Measurements from ENCODE around the gene C19orf53.

Gene C19orf53

DNA sequence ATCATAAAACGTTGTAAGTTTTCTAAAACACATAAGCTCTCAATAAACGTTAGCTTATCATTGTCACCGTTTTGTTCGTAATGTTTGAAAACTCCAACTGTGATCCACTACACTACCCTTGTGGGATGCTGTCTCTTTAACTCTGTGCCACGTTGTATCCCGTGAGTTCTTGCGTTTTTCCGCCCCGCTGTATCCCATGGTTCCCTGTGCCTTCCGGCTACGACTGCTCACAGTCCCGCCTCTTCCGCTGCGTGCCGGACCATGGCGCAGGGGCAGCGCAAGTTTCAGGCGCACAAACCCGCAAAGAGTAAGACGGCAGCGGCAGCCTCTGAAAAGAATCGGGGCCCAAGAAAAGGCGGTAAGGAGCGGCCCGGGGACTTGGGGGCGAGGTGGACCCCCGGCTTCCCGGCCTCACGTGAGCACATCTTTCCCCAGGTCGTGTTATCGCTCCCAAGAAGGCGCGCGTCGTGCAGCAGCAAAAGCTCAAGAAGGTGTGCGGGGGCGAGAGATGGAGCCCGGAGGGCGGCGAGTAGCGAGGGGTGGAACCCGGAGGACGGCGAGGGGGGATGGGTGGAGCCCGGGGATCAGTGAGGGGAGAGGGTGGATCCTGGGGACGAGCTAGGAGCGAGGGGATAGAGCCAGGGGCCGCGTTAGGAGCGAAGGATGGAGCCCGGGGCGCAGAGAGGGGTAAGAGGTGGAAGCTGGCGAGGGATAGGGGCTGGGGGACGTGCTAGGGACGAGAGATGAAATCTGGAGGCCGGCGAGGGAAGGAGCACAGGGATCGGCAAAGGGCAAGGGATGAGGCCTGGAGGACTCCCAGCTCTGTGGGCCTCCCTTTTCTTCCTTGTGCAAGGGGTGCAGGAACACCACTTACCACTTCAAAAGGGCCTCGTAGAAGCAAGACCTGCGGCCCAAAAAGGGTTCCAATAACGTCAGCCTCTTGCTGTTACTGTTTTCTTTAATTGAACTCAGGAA is at the start of gene C19orf53:
C19orf53 (plus strand) TSS at position 240 of the 975 bp plus-strand sequence; CDS start at position 262, 22 bp downstream.
- no peaks in the 10 kb centered on the region for H3K9me3 Mint-ChIP-seq
- peaks cover 19% of the 10 kb centered on the region for H3K36me3 Mint-ChIP-seq (ENCODE audit: low read depth)
- peaks cover 19% of the 10 kb centered on the region for H3K4me1 Mint-ChIP-seq (ENCODE audit: low read depth)
- H3K4me3 Mint-ChIP-seq: peak within 1 kb of the TSS; percentile 98
- no peaks in the 10 kb centered on the region for H3K27me3 Mint-ChIP-seq (ENCODE audit: low read depth)
- peak within 1 kb of the TSS; percentile 91 for H3K27ac Mint-ChIP-seq

- Mint-ChIP-seq H3K27ac (no peak overlapping the region), H3K4me3 (no peak overlapping the region), H3K36me3 (ENCODE audit: low read depth) (no peaks in the 10 kb centered on the region), H3K9me3 (no peaks in the 10 kb centered on the region), H3K4me1 (ENCODE audit: low read depth) (peaks cover 3% of the 10 kb centered on the region), H3K27me3 (ENCODE audit: low read depth) (no peaks in the 10 kb centered on the region)
These were observed 47.9 kb upstream of the C19orf53 start for GRCh38 chr19:13726323-13726722.

- Mint-ChIP-seq H3K4me3 (no peak overlapping the region), H3K36me3 (ENCODE audit: low read depth) (no peaks in the 10 kb centered on the region), H3K9me3 (no peaks in the 10 kb centered on the region)
These were observed 46.5 kb upstream of the C19orf53 start for GRCh38 chr19:13727798-13728197.

DNA sequence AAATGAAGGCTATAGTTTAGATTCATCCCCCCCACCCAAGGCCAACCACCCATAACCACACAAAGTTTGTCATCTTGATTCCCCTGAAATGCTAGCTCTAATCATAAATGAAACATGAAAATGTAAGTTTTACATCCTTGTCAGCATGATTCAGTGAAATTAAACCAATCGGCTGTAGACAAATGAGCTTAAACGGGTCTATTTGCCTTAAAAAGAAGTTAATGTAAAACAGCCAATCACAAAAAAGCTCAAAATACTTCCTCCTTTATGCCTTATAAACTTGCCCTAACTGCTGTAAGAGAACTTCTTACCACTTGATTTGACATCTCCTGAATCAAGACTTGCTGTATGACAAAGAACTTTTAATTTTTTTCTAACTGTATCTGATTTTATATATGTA is 44.4 kb upstream of the C19orf53 start:
- Mint-ChIP-seq H3K4me3 (no peak overlapping the region), H3K36me3 (ENCODE audit: low read depth) (no peaks in the 10 kb centered on the region), H3K4me1 (ENCODE audit: low read depth) (peaks cover 6% of the 10 kb centered on the region), H3K27ac (peak overlapping the region; percentile 59), H3K27me3 (ENCODE audit: low read depth) (no peaks in the 10 kb centered on the region), H3K9me3 (no peaks in the 10 kb centered on the region)

More at GRCh38 chr19:13727798-13728197, 46.5 kb upstream of the C19orf53 start:
- no peak overlapping the region for H3K27ac Mint-ChIP-seq
- no peaks in the 10 kb centered on the region for H3K27me3 Mint-ChIP-seq (ENCODE audit: low read depth)
- H3K4me1 Mint-ChIP-seq (ENCODE audit: low read depth): peaks cover 6% of the 10 kb centered on the region

DNA sequence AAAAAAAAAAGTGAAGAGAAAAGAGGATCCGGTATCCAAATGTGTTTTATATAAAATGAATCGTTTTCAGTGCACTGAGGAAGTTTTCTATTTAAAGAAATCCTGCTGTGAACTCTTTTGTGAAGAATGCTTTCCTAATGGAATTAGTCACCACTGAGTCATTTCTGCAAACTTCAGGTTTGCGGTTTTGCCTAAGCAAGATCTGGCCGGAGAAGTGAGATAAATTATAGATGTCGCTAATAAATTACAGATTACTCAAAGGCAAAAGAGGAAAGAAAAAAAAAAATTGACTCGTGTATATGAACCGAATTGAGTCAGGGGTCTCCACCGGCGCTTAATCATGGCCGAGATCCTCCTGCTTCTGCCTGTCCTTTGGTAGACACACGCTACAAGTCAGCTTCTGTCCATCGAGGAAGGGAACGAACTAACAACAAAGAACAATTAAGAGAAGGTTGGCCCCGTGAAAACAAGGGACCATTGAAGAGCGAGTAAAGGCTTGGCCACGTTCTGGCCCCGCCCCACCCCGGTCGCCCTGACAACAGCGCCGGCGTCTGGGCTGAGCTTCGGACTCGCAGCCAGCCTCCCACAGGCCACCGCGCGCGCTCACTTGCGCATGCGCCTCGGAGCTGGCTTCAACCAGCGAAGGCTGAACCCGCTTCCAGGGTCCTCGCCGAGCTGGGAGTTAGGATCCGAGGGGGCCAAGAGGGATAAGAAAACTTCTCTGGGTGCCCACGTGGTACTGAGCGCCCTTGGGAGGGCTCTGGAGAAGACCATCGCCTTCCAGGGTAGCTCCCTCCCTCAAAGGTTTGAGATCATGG is 42.9 kb upstream of the C19orf53 start:
- Mint-ChIP-seq H3K4me3 (peak overlapping the region; percentile 87), H3K27me3 (ENCODE audit: low read depth) (no peaks in the 10 kb centered on the region), H3K4me1 (ENCODE audit: low read depth) (peaks cover 6% of the 10 kb centered on the region), H3K9me3 (no peaks in the 10 kb centered on the region), H3K27ac (peak overlapping the region; percentile 89), H3K36me3 (ENCODE audit: low read depth) (no peaks in the 10 kb centered on the region)

DNA sequence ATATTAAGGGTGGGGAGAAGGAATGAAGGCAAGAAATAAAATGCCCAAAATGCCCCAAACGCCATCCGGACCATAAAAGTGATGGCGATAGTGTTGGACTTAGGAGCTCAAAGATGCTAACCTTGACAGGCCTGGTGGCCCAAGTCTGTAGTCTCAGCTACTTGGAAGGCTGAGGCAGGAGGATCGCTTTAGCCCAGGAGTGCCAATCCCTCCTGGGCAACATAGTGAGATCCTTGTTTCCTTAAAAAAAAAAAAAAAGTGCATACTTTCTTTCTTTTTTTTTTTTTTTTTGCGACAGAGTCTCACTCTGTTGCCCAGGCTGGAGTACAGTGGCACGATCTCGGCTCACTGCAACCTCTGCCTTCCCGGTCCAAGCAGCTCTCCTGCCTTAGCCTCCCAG is 41.9 kb upstream of the C19orf53 start:
- Mint-ChIP-seq H3K36me3 (ENCODE audit: low read depth) (no peaks in the 10 kb centered on the region), H3K27me3 (ENCODE audit: low read depth) (no peaks in the 10 kb centered on the region), H3K4me1 (ENCODE audit: low read depth) (peaks cover 6% of the 10 kb centered on the region), H3K27ac (no peak overlapping the region), H3K9me3 (no peaks in the 10 kb centered on the region), H3K4me3 (peak overlapping the region; percentile 87)

DNA sequence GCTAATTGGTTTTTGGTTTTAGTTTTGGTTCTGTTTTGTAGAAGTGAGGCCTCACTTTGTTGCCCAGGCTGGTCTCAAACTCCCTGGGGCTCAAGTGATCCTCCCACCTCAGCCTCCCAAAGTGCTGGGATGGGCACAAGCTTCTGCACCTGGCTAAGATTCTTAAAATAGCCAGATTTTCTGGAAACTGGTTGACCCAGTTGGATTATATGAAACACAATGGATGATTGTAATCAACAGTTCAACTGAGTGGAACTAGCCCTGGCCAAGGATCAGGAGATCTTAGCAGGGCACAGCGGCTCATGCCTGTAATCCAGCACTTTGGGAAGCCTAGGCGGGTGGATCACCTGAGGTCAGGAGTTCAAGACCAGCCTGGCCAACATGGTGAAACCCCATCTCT is 39.5 kb upstream of the C19orf53 start:
- Mint-ChIP-seq H3K36me3 (ENCODE audit: low read depth) (no peaks in the 10 kb centered on the region), H3K4me1 (ENCODE audit: low read depth) (peaks cover 6% of the 10 kb centered on the region), H3K4me3 (no peak overlapping the region), H3K9me3 (no peaks in the 10 kb centered on the region), H3K27ac (no peak overlapping the region), H3K27me3 (ENCODE audit: low read depth) (no peaks in the 10 kb centered on the region)

DNA sequence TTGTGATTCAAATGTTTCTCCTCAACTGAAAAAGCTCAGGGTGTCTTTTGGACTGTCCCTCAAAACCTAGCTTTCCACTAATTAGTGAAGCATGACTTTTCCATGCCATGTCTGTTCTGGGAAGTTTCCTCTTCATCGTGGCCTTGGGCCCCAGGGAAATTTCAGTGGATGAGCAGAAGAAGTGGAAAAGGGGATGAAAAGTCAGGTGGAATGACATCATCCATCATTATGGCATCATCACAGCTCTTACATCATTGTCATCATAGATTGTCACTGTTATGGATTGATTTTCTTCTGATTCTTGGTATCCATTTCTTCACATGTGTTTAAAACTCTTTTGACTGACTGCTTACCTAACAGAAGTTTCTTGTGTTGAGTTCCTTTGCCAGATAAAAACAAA is 36.2 kb upstream of the C19orf53 start:
- Mint-ChIP-seq H3K27ac (no peak overlapping the region), H3K36me3 (ENCODE audit: low read depth) (no peaks in the 10 kb centered on the region), H3K4me1 (ENCODE audit: low read depth) (no peaks in the 10 kb centered on the region), H3K9me3 (no peaks in the 10 kb centered on the region), H3K4me3 (no peak overlapping the region), H3K27me3 (ENCODE audit: low read depth) (no peaks in the 10 kb centered on the region)

GRCh38 chr19:13741893-13742292 is 32.4 kb upstream of the C19orf53 start:
- H3K36me3 Mint-ChIP-seq (ENCODE audit: low read depth): no peaks in the 10 kb centered on the region
- H3K27me3 Mint-ChIP-seq (ENCODE audit: low read depth): no peaks in the 10 kb centered on the region
- no peaks in the 10 kb centered on the region for H3K4me1 Mint-ChIP-seq (ENCODE audit: low read depth)
- no peak overlapping the region for H3K4me3 Mint-ChIP-seq
- peaks cover 2% of the 10 kb centered on the region for H3K9me3 Mint-ChIP-seq
- H3K27ac Mint-ChIP-seq: no peak overlapping the region

- Mint-ChIP-seq H3K27me3 (ENCODE audit: low read depth) (no peaks in the 10 kb centered on the region), H3K9me3 (peaks cover 7% of the 10 kb centered on the region), H3K4me3 (no peak overlapping the region)
These were observed 31.5 kb upstream of the C19orf53 start for GRCh38 chr19:13742756-13743155.

DNA sequence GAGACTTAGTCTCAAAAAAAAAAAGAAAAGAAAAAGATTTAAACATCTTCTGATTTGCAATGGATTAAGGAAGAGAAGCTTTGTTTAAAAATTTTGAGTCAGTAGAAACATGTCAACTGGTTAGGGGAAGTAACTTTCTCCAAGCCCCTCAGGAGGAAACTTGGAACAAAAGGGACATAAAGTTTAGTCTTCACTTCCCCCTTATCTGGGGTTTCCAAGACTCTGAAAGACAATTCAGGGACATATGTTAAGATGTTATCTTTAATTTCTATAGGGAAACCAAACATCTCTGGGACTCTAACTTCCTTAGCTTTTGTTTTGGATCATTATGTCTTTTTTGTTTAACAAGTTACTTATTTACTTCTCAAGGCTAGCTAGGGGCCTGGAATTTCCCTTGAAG is 30.1 kb upstream of the C19orf53 start:
- H3K9me3 Mint-ChIP-seq: peaks cover 7% of the 10 kb centered on the region
- H3K27me3 Mint-ChIP-seq (ENCODE audit: low read depth): no peaks in the 10 kb centered on the region
- H3K4me3 Mint-ChIP-seq: no peak overlapping the region
- peaks cover 8% of the 10 kb centered on the region for H3K4me1 Mint-ChIP-seq (ENCODE audit: low read depth)
- H3K36me3 Mint-ChIP-seq (ENCODE audit: low read depth): peaks cover 2% of the 10 kb centered on the region
- H3K27ac Mint-ChIP-seq: no peak overlapping the region

More at GRCh38 chr19:13742756-13743155, 31.5 kb upstream of the C19orf53 start:
- Mint-ChIP-seq H3K4me1 (ENCODE audit: low read depth) (peaks cover 3% of the 10 kb centered on the region), H3K27ac (no peak overlapping the region), H3K36me3 (ENCODE audit: low read depth) (no peaks in the 10 kb centered on the region)

DNA sequence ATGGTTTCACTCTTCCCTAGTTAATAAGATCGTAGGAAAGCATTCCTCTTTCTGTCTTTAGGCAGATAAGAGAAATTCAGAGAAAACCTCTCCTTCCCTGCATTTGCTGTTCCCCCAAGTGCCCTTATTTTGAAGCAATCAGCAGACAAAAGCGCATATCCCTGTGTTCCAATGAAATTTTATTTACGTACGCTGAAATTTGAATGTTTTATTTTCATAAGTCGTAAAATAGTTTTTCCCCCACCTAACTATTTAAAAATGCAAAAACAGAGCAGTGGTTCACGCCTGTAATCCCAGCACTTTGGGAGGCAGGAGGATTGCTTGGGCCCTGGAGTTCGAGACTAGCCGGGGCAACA is 27.2 kb upstream of the C19orf53 start:
- Mint-ChIP-seq H3K4me1 (ENCODE audit: low read depth) (peaks cover 14% of the 10 kb centered on the region), H3K9me3 (peaks cover 7% of the 10 kb centered on the region), H3K27ac (peak overlapping the region; percentile 36), H3K4me3 (peak overlapping the region; percentile 87), H3K27me3 (ENCODE audit: low read depth) (no peaks in the 10 kb centered on the region), H3K36me3 (ENCODE audit: low read depth) (peaks cover 2% of the 10 kb centered on the region)

DNA sequence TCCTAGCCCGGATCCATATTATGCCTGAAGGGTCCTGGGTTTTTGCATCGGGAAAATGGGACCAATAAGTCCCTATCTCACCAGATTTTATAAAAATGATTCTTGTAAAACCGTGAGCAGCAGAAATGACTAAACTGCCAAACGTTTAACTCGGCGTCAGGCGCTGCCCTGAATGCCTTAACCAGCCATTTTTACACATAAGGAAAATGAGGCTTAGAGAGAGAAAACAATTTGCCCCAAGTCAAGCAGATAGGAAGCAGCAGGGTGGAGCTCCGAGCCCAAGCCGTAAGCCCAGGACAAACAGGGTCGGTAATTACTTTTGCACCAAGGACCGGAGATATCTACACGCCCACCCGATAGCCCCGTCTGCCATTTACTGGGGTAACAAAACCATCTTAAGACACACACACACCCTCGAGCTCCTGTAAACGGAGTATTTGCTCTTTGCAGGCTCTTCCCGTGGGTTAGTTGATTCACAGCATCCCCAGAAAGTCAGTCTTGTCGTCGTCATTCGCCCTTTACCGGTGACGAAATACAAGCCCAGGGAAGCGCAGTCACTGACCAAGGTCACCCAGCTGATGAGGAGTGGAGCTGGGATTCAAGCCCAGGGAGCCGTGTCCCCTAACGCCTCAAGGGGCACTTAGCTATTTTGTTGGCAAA is 26.0 kb upstream of the C19orf53 start:
- peaks cover 14% of the 10 kb centered on the region for H3K4me1 Mint-ChIP-seq (ENCODE audit: low read depth)
- H3K27ac Mint-ChIP-seq: peak overlapping the region; percentile 93
- H3K4me3 Mint-ChIP-seq: peak overlapping the region; percentile 87

GRCh38 chr19:13751436-13751835 is 22.8 kb upstream of the C19orf53 start:
- Mint-ChIP-seq H3K27me3 (ENCODE audit: low read depth) (no peaks in the 10 kb centered on the region), H3K36me3 (ENCODE audit: low read depth) (peaks cover 16% of the 10 kb centered on the region)

More for the DNA sequence above, 26.0 kb upstream of the C19orf53 start:
- Mint-ChIP-seq H3K36me3 (ENCODE audit: low read depth) (peaks cover 2% of the 10 kb centered on the region), H3K9me3 (peaks cover 7% of the 10 kb centered on the region), H3K27me3 (ENCODE audit: low read depth) (no peaks in the 10 kb centered on the region)

More at GRCh38 chr19:13751436-13751835, 22.8 kb upstream of the C19orf53 start:
- H3K27ac Mint-ChIP-seq: no peak overlapping the region
- no peak overlapping the region for H3K4me3 Mint-ChIP-seq
- H3K9me3 Mint-ChIP-seq: peaks cover 7% of the 10 kb centered on the region
- H3K4me1 Mint-ChIP-seq (ENCODE audit: low read depth): peaks cover 14% of the 10 kb centered on the region

All from T-helper 1 cell treated with Interleukin-12 subunit alpha and Interleukin-12 subunit beta and Interleukin-4 antibody, amounts not matched to agents 30 μg/mL and 1 μg/mL, for 36 hours (primary cell).